Prostate gland (tissue), 2 donors: ENCODE results near the gene CHSY1. TPM values are rescaled to one million over a fixed set of nuclear protein-coding genes. Genes with fewer than 3 reads are reported as not detected.

Experiments used
- DNase-seq: peaks from one replicate; pipeline ENCODE4 v3.0.0-alpha.2; 2019; ENCODE audit warnings: low spot score
- H3K27ac ChIP-seq, 2 donors: fragments of 200-600 bp; sonication (generic); 2 replicates each; pipeline ENCODE4 v1.5.1; 2017 to 2019
- H3K27me3 ChIP-seq: fragments of 200-600 bp; sonication (generic); replicated peaks from 2 replicates; pipeline ENCODE4 v1.5.1; 2019; ENCODE audit not compliant: insufficient read depth
- H3K36me3 ChIP-seq, 2 donors: fragments of 200-600 bp; sonication (generic); 1 replicate in 1 of 2; 2 replicates in 1 of 2; pipeline versions ENCODE4 v1.5.1 to v1.8.1; 2017 to 2019
- H3K4me1 ChIP-seq: fragments of 200-600 bp; sonication (generic); replicated peaks from 2 replicates; pipeline ENCODE4 v1.5.1; 2019
- H3K4me3 ChIP-seq, 2 donors: fragments of 200-600 bp; sonication (generic); 2 replicates each; pipeline ENCODE4 v1.5.1; 2017 to 2019
- H3K9me3 ChIP-seq: fragments of 200-600 bp; sonication (generic); 2 replicates; pipeline ENCODE4 v1.5.1; 2017
- CTCF ChIP-seq, 4 experiments: fragments of 200-600 bp in 2 of 4; fragments of 450-650 bp in 2 of 4; sonication (generic) in 2 of 4; IDR thresholded peaks; 1 replicate in 3 of 4; 2 replicates in 1 of 4; pipeline ENCODE4 v1.5.1; 2016 to 2019; ENCODE audit warnings: antibody characterized with exemption in 4 of 4, mild to moderate bottlenecking in 2 of 4, moderate library complexity in 2 of 4
- POLR2A ChIP-seq: fragments of 450-650 bp; IDR thresholded peaks from one replicate; pipeline ENCODE4 v1.6.1; 2016; ENCODE audit warnings: antibody characterized with exemption, mild to moderate bottlenecking
- POLR2AphosphoS5 ChIP-seq: sonication (generic); formaldehyde crosslinking; IDR thresholded peaks from one replicate; pipeline ENCODE4 v1.6.1; 2017; ENCODE audit warnings: antibody characterized with exemption
- WGBS: methylation state at CpG from one replicate; pipeline ENCODE4 v1.1.5; 2018; 5-methylcytosine and 5-hydroxymethylcytosine counted together
- intact Hi-C: fragments of 100-400 bp; cut with DNase I; formaldehyde crosslinking; loops from one replicate; pipeline ENCODE4 v1.14.2; 2022
- total RNA-seq, 2 donors: library from RNA; depleted of rRNA; stranded (reverse); fragments of >200 nt; gene quantifications; one replicate each; pipeline ENCODE4 v1.1.0, GENCODE V29; 2016

CHSY1 gene
- 10 to 100 TPM; 30.4 to 46.4 TPM for total RNA-seq

- TF ChIP-seq POLR2A: peak; percentile 85
- peak; percentile 92 for TF ChIP-seq POLR2AphosphoS5
- peak in 3 of 4 experiments; percentile 19 to 48 (median 45) for TF ChIP-seq CTCF (IDR thresholded peaks at IDR 0.05)
- peak within 1 kb of the TSS; percentile 76 for H3K4me3 ChIP-seq
- WGBS: 1% methylated on average over 80 of the region's 108 CpGs
- H3K27ac ChIP-seq: peak within 1 kb of the TSS; percentile 84 to 88
- no peaks in the 10 kb centered on the region for H3K9me3 ChIP-seq
- H3K27me3 ChIP-seq: no peaks in the 10 kb centered on the region
- H3K36me3 ChIP-seq: no peaks in the 10 kb centered on the region
- DNase-seq: peak; percentile 89
- H3K4me1 ChIP-seq: peaks cover 3% of the 10 kb centered on the region
- intact Hi-C loops: loop anchor here (2.0 to 10.0 kb wide), 3 partner anchors 70 to 627 kb away; no protein-coding TSS in a partner anchor
These were observed at the start of gene CHSY1 for GRCh38 chr15:101251830-101252820. Gene CHSY1 (minus strand): TSS chr15:101252048. CDS start chr15:101251456, 592 bp downstream.

GRCh38 chr15:101296418-101297405 is 44.9 kb upstream of the CHSY1 start:
- intact Hi-C loops: no loop called here
- no peak for TF ChIP-seq POLR2AphosphoS5
- TF ChIP-seq CTCF (IDR thresholded peaks at IDR 0.05): no peak
- TF ChIP-seq POLR2A: no peak
- H3K4me1 ChIP-seq: no peaks in the 10 kb centered on the region
- H3K27me3 ChIP-seq: no peaks in the 10 kb centered on the region
- H3K9me3 ChIP-seq: no peaks in the 10 kb centered on the region
- no peak for DNase-seq
- no peak overlapping the region for H3K27ac ChIP-seq
- no peak overlapping the region for H3K4me3 ChIP-seq
- no peaks in the 10 kb centered on the region for H3K36me3 ChIP-seq
- WGBS: 86% methylated on average over 9 of the region's 9 CpGs

GRCh38 chr15:101295607-101296161 is 43.8 kb upstream of the CHSY1 start:
- intact Hi-C loops: no loop called here
- under 1% methylated on average over 20 of the region's 20 CpGs for WGBS
- DNase-seq: no peak
- no peak for TF ChIP-seq CTCF (IDR thresholded peaks at IDR 0.05)
- no peak for TF ChIP-seq POLR2A
- no peak for TF ChIP-seq POLR2AphosphoS5
- Histone ChIP-seq H3K4me1 (no peaks in the 10 kb centered on the region), H3K27ac (peak overlapping the region; percentile 88 to 90), H3K9me3 (no peaks in the 10 kb centered on the region), H3K27me3 (no peaks in the 10 kb centered on the region), H3K36me3 (no peaks in the 10 kb centered on the region), H3K4me3 (peak overlapping the region; percentile 71 to 94)

GRCh38 chr15:101294731-101295606 is 43.1 kb upstream of the CHSY1 start, which contains the start of gene SNRPA1:
Gene SNRPA1 (minus strand): TSS chr15:101295248. CDS start chr15:101295178, 70 bp downstream.
- Histone ChIP-seq H3K27me3 (no peaks in the 10 kb centered on the region), H3K9me3 (no peaks in the 10 kb centered on the region), H3K4me1 (no peaks in the 10 kb centered on the region), H3K36me3 (no peaks in the 10 kb centered on the region), H3K27ac (peak within 1 kb of the TSS; percentile 88 to 90), H3K4me3 (peak within 1 kb of the TSS; percentile 71 to 94)
- intact Hi-C loops: loop anchor here (5.0 kb wide), 1 partner anchor 357 kb away; the partner anchor contains the start of gene TM2D3
- DNase-seq: peak; percentile 96
- under 1% methylated on average over 63 of the region's 87 CpGs for WGBS
- TF ChIP-seq POLR2A (peak; percentile 81), CTCF (IDR thresholded peaks at IDR 0.05) (peak in 2 of 4 experiments; percentile 29 to 34), POLR2AphosphoS5 (peak; percentile 98)
